ENCODE results near the gene MAP1B.

The MAP1B gene

GRCh38 chr5:72130351-72130761, 23.1 kb downstream of the MAP1B start:
- H3K9me3 ChIP-seq = no peaks in the 10 kb centered on the region
- intact Hi-C loops (cut with DNase I; ENCODE audit: low total_unique reads) = no loop called here
- H3K27ac ChIP-seq = peak overlapping the region; percentile 58 to 87
- DNase-seq = no peak
- H3K4me3 ChIP-seq = no peak overlapping the region
- H3K27me3 ChIP-seq = no peaks in the 10 kb centered on the region
- peaks cover 0 to 96% (median 54%) of the 10 kb centered on the region in 4 donors for H3K4me1 ChIP-seq
- TF ChIP-seq CTCF (IDR thresholded peaks at IDR 0.05) = no peak
- no peaks in the 10 kb centered on the region for H3K36me3 ChIP-seq

GRCh38 chr5:72133212-72133990, 26.1 kb downstream of the MAP1B start:
- Histone ChIP-seq H3K36me3 (no peaks in the 10 kb centered on the region), H3K9me3 (no peaks in the 10 kb centered on the region), H3K4me1 (peaks cover 0 to 100% (median 48%) of the 10 kb centered on the region in 4 donors), H3K4me3 (no peak overlapping the region), H3K27me3 (no peaks in the 10 kb centered on the region), H3K27ac (peak overlapping the region; percentile 17 to 87)
- TF ChIP-seq CTCF (IDR thresholded peaks at IDR 0.05) = no peak
- DNase-seq = no peak
- intact Hi-C loops (cut with DNase I; ENCODE audit: low total_unique reads) = no loop called here

- peak overlapping the region; percentile 46 to 87 for H3K27ac ChIP-seq
- no peaks in the 10 kb centered on the region for H3K27me3 ChIP-seq
- intact Hi-C loops (cut with DNase I; ENCODE audit: low total_unique reads) = no loop called here
- no peak for DNase-seq
- no peaks in the 10 kb centered on the region for H3K9me3 ChIP-seq
- H3K4me1 ChIP-seq = peaks cover 0 to 100% (median 47%) of the 10 kb centered on the region in 4 donors
- no peak for TF ChIP-seq CTCF (IDR thresholded peaks at IDR 0.05)
- no peaks in the 10 kb centered on the region for H3K36me3 ChIP-seq
- H3K4me3 ChIP-seq = no peak overlapping the region
Observed at GRCh38 chr5:72134226-72134899, 27.1 kb downstream of the MAP1B start.

- intact Hi-C loops (cut with DNase I; ENCODE audit: low total_unique reads) = no loop called here
- Histone ChIP-seq H3K36me3 (no peaks in the 10 kb centered on the region), H3K9me3 (no peaks in the 10 kb centered on the region), H3K4me3 (no peak overlapping the region), H3K27ac (peak overlapping the region; percentile 82 to 87), H3K4me1 (peaks cover 0 to 99% (median 57%) of the 10 kb centered on the region in 4 donors), H3K27me3 (no peaks in the 10 kb centered on the region)
- peak; percentile 33 to 44 for TF ChIP-seq CTCF (IDR thresholded peaks at IDR 0.05)
- DNase-seq = no peak
Observed at GRCh38 chr5:72137826-72138409, 30.6 kb downstream of the MAP1B start.

GRCh38 chr5:72138943-72139521, 31.8 kb downstream of the MAP1B start:
- Histone ChIP-seq H3K27me3 (no peaks in the 10 kb centered on the region), H3K4me3 (no peak overlapping the region), H3K4me1 (peaks cover 0 to 99% (median 52%) of the 10 kb centered on the region in 4 donors), H3K9me3 (no peaks in the 10 kb centered on the region), H3K36me3 (no peaks in the 10 kb centered on the region), H3K27ac (peak overlapping the region; percentile 82 to 87)
- no peak for DNase-seq
- TF ChIP-seq CTCF (IDR thresholded peaks at IDR 0.05) = no peak
- intact Hi-C loops (cut with DNase I; ENCODE audit: low total_unique reads) = no loop called here
